ENCODE data around the gene NDE1. TPM values are rescaled to one million over a fixed set of nuclear protein-coding genes. Genes with fewer than 3 reads are reported as not detected.
A peak's percentile ranks its signal among the peaks of the same experiment; 100 is the strongest.

The NDE1 gene
- total RNA-seq, 4 donors from 2014 or later: 15.1 to 323 (median 36.1) TPM

DNA sequence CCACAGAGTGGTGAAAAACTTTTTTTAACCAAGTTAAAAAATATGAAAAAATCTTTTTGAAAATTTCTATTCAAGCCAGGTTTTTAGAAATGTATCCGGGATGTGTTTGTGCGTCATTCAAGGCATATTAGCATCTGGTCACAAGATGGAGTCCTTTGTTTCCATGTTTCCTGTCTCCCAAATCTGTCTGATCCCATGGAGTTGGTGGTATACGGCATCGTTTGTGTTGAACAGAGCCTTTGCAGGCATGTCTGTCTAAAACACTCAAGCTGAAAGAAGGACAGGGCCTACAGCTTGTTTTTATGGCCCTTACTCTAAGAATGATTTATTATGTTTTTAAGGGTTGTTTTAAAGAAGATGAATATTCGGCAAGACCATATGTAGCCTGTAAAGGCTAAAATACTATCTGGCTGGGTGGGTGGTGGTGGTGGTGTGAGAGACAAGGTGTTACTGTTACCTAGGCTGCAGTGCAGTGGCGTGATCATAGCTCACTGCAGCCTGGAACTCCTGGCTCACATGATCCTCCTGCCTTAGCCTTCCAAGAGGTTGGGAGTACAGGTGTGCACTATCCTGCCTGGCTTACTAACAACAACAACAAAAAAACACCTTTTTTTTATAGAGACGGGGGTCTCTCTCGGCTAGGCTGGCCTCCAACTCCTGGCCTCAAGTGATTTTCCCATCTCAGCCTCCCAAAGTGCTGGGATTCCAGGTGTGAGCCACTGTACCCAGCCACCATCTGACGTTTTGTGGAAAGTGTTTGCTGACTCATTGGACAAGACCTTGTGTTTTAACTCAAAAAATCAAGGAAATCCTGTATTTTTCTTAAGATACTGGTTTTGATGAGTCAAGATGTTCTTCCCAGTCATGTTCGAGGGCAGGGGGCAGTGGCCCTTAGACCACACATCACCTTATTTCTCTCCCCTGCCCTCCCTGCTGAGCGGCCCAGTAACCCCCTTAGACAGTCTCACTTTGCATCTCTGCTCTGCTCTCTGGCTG lies 52.2 kb downstream of the NDE1 start:
- TF ChIP-seq, protein P1, sequence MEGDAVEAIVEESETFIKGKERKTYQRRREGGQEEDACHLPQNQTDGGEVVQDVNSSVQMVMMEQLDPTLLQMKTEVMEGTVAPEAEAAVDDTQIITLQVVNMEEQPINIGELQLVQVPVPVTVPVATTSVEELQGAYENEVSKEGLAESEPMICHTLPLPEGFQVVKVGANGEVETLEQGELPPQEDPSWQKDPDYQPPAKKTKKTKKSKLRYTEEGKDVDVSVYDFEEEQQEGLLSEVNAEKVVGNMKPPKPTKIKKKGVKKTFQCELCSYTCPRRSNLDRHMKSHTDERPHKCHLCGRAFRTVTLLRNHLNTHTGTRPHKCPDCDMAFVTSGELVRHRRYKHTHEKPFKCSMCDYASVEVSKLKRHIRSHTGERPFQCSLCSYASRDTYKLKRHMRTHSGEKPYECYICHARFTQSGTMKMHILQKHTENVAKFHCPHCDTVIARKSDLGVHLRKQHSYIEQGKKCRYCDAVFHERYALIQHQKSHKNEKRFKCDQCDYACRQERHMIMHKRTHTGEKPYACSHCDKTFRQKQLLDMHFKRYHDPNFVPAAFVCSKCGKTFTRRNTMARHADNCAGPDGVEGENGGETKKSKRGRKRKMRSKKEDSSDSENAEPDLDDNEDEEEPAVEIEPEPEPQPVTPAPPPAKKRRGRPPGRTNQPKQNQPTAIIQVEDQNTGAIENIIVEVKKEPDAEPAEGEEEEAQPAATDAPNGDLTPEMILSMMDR (IDR thresholded peaks at IDR 0.05): no peak
- TF ChIP-seq POLR2A (IDR thresholded peaks at IDR 0.05): no peak
- Histone ChIP-seq H3K4me3 (no peak overlapping the region), H3K27me3 (no peaks in the 10 kb centered on the region), H3K27ac (peak overlapping the region in 1 of 4 donors; percentile 2), H3K36me3 (peaks cover 0 to 42% (median 0%) of the 10 kb centered on the region in 3 donors), H3K9me3 (no peaks in the 10 kb centered on the region), H3K4me1 (no peaks in the 10 kb centered on the region)
- no peak for DNase-seq

- H3K27ac ChIP-seq: peak overlapping the region in 1 of 4 donors; percentile 2
- H3K4me3 ChIP-seq: no peak overlapping the region
- H3K9me3 ChIP-seq: no peaks in the 10 kb centered on the region
- H3K4me1 ChIP-seq: no peaks in the 10 kb centered on the region
- TF ChIP-seq, protein P1 (IDR thresholded peaks at IDR 0.05): no peak
- TF ChIP-seq POLR2A (IDR thresholded peaks at IDR 0.05): no peak
- peaks cover 0 to 42% (median 0%) of the 10 kb centered on the region in 3 donors for H3K36me3 ChIP-seq
- H3K27me3 ChIP-seq: no peaks in the 10 kb centered on the region
- no peak for DNase-seq
Measured at GRCh38 chr16:15703029-15703736, 53.1 kb downstream of the NDE1 start.

GRCh38 chr16:15704545-15704987 lies 54.5 kb downstream of the NDE1 start:
- no peaks in the 10 kb centered on the region for H3K9me3 ChIP-seq
- peak; percentile 66 to 90 (median 68) for DNase-seq
- peaks cover 0 to 42% (median 0%) of the 10 kb centered on the region in 3 donors for H3K36me3 ChIP-seq
- TF ChIP-seq, protein P1 (IDR thresholded peaks at IDR 0.05): peak; percentile 59 to 82 (median 62)
- TF ChIP-seq POLR2A (IDR thresholded peaks at IDR 0.05): no peak
- H3K27me3 ChIP-seq: no peaks in the 10 kb centered on the region
- no peak overlapping the region for H3K27ac ChIP-seq
- H3K4me1 ChIP-seq: no peaks in the 10 kb centered on the region
- H3K4me3 ChIP-seq: no peak overlapping the region

DNA sequence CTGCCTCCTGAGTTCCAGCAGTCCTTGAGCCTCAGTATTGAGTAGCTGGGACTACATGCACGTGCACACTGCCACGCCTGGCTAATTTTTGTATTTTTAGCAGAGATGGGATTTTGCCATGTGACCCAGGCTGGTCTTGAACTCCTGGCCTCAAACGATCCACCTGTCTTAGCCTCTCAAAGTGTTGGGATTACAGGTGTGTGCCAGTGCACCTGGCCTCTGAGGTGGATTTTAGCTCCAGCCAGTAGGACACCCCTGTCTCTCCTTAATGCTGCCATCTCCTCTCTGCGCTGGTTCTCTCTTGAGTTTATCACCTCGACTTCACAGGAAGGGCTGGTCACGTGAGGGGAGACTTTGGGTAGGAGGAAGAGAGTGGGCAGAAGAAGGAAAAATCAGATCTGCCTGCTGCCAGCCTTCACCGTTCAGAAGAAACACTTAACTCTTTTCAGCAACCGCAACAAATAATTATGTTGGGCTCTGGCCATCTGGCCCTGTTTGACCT lies 55.1 kb downstream of the NDE1 start:
- no peak overlapping the region for H3K27ac ChIP-seq
- no peak overlapping the region for H3K4me3 ChIP-seq
- no peak for DNase-seq
- no peak for TF ChIP-seq POLR2A (IDR thresholded peaks at IDR 0.05)
- TF ChIP-seq, protein P1 (IDR thresholded peaks at IDR 0.05): no peak
- no peaks in the 10 kb centered on the region for H3K27me3 ChIP-seq
- no peaks in the 10 kb centered on the region for H3K4me1 ChIP-seq
- no peaks in the 10 kb centered on the region for H3K9me3 ChIP-seq
- peaks cover 0 to 40% (median 0%) of the 10 kb centered on the region in 3 donors for H3K36me3 ChIP-seq

DNA sequence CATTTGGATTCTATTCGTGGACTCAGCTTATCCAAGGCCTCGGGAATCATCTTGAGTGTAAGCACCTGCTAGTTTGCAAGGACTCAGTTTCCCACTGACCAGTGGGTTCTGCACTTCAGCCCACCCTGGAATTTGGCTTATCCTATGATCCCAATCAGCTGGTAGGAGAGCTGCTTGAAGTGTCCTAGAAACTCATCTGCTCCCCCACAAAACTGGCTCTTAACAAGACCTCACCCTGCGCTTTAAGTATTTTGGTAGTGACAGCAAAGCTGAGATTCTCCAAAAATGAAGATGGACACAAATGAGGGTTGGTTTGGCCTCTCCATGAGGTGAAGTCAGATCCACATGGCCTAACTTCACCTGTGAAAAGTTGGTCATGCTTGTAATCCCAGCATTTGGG lies 57.3 kb downstream of the NDE1 start:
- no peaks in the 10 kb centered on the region for H3K4me1 ChIP-seq
- H3K4me3 ChIP-seq: no peak overlapping the region
- peaks cover 0 to 30% (median 0%) of the 10 kb centered on the region in 3 donors for H3K36me3 ChIP-seq
- no peaks in the 10 kb centered on the region for H3K27me3 ChIP-seq
- no peak for DNase-seq
- H3K9me3 ChIP-seq: no peaks in the 10 kb centered on the region
- no peak overlapping the region for H3K27ac ChIP-seq
- TF ChIP-seq POLR2A (IDR thresholded peaks at IDR 0.05): no peak
- TF ChIP-seq, protein P1 (IDR thresholded peaks at IDR 0.05): no peak
